Hematopoietic multipotent progenitor cell treated with erythropoietin and hydrocortisone succinate and interleukin-3 and kit ligand, for 17 days (in vitro differentiated cells): ENCODE measurements around the gene OSBPL6.

Experiments used
- DNase-seq: peaks from one replicate; pipeline ENCODE4 v3.0.0-alpha.2; 2015; ENCODE audit warnings: low spot score

The OSBPL6 gene

DNA sequence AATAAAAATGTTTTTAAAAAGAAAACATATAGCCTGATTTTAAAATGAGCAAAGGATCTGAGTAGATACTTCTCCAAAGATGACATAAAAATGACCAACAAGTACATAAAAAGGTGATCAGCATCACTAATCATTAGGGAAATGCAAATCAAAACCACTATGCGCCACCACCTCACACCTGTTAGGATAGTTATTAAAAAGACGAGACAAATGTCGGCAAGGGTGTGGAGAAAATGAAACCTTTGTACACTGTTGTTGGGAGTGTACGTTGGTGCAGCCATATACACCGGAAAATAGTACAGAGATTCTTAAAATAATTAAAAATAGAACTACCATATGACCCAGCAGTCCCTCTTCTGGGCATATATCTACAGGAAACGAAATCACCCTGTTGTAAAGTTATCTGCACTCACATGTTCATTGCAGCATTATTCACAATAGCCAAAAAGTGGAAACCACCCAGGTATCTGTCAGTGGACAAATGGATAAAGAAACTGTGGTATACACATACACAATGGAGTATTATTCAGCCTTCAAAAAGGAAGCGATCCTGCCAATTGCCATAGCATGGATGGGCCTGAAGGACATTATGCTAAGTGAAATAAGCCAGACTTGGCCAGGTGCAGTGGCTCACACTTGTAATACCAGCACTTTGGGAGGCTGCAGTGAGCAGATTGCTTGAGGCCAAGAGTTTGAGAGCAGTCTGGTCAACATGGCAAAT is 165.0 kb downstream of the OSBPL6 start:
- no peak for DNase-seq

DNA sequence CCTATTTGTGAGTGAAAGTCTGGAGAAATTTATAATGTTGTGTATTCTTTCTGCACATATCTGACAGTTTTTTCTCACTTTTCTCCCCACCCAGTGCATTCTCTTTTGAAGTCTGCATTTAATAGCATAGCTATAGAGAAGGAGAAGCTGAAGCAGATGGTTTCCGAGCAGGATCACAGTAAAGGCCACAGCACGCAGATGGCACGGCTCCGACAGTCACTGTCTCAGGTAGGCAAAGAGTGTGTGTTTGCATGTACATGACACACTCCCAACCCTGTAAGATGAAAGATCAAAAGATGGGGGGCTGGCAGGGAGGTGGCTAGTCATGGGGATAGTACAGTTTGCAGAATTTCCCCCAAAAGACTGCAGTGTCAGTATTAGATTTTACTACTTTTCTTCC is 167.3 kb downstream of the OSBPL6 start:
- no peak for DNase-seq

DNA sequence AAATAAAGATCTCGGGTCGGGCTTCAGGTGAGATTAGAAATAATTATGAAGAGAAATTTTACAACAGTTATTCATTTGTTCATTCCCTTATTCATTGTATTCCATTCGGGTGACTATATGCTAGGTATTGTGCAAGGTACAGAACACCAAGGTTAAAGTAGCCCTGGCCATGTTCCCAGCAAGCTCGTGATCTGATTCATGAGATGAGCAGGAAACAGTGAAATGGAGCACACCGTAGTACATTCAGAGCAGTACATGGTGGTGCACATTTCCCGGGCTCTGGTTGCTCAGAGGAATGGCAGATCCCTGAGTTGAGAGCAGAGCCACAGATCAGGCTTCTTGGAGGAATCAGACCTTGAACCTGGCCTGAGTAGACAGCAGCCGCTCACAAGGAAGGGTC is 168.9 kb downstream of the OSBPL6 start:
- DNase-seq = no peak

DNA sequence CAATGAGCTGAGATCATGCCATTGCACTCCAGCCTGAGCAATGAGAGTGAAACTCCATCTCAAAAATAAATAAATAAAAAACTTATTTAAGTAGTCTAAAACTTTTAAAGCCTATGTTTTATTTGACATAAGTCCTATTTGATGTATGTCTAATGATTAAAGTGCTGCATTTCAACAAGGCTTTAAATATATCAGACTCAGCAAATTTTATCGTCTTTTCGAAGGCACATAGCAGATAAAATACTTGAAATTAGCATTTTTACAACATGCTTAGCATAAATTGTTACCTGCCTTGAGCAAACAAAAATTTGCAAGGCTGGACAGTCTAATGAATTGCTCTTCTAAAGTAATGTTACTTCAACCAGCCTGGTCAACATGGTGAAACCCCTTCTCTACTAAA is 170.8 kb downstream of the OSBPL6 start:
- DNase-seq = no peak

DNA sequence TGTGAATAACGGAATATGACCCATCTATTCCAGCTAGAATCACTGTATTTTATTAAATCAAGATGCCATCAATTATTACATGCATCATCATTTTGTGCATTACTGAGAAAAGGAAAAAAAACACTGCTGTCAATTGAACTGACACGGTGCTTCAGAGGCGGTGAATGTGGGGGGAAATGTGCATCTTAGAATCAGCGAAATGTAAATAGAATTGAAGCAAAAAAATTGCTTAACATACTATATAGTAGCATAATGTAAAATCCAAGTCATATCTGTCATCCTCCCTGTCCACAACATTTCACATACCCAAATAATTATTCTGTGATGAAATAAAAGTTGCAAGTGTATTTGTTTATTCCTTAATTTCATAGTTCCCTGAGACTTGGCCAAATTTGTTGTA is 172.1 kb downstream of the OSBPL6 start:
- no peak for DNase-seq

DNA sequence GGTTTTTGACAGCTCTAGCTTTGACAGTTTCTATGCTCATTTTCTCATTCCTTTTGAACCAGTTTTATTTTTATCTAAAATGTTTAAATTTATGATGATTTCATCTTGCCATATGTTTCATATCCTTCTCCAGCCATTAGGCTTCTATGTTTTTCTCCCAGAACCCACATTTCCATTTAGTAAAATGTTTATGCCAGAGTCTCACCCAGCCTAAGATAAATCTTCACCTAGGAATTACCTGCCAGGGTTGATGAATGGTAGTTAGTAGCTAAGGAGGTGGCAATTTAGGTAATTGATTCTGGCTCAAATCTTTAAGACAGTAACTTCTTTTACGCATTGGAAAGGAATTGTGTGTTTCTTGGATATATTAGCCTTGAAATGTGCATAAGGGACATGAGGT is 173.0 kb downstream of the OSBPL6 start:
- DNase-seq = no peak

DNA sequence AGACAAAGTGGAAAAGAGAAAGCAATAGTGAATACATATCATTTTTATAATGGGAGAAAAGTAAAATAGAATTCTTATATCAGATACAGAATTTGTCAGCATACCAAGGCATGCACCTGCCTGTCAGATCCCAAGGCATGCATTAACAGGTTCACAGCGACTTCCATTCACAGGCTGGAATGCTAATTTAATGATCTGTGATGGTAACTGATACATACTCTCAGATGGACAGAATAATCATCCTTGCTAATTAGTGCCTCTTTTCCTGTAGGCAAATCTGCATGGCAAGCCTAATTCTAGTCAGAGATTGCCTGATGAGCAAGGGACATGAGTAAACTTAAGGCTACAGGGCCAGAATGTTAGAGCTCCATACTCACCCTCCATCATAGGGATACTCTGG is 180.6 kb downstream of the OSBPL6 start:
- DNase-seq = no peak

DNA sequence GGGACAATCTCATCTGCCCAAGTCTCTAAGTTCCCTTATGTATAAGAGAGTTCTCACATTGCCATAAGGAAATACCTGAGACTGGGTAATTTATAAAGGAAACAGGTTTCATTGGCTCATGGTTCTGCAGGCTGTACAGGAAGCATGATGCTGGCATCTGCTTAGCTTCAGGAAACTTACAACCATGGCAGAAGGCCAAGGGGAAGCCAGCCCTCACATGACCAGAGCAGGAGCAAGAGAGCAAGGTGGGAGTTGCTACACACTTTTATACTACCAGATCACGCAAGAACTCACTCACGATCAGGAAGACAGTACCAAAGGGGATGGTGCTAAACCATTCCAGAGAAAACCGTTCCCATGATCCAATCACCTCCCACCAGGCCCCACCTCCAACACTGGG is 182.7 kb downstream of the OSBPL6 start:
- DNase-seq = no peak

DNA sequence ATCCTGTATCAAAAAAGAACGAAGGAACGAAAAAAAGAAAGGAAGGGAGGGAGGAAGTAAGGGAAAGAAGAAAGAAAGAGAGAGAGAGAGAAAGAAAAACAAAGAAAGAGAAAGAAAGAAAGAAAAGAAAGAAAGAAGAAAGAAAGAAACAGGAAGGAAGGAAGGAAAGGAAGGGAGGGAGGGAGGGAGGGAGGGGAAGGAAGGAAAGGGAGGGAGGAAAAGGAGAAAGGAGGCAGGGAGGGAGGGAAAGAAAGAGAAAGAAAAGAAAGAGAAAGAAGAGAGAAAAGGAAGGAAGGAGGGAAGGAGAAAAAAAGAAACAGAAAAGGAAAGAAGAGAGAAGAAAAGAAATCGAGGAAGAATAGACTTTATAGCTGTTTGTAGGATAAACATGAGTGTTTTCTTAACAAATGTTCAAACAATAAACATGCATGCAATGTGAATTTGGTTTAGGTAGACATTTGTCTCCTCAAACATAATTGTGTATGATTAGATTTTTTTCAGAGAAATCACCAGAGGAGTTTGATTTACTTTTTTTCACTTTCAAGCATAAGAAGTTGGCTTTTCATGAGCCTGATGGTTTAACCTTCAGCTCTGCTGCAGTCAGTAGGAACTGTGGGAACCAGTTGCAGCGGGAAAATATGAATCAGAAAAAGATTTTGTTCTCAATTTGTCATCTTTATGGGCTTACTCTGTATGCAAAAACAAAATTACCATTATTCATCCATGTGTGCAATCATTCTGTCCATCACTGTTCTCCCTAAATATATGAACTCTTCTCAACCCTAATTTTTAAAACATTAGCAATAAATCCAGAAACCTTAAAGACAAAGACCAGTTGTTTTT is 185.1 kb downstream of the OSBPL6 start:
- DNase-seq = no peak

DNA sequence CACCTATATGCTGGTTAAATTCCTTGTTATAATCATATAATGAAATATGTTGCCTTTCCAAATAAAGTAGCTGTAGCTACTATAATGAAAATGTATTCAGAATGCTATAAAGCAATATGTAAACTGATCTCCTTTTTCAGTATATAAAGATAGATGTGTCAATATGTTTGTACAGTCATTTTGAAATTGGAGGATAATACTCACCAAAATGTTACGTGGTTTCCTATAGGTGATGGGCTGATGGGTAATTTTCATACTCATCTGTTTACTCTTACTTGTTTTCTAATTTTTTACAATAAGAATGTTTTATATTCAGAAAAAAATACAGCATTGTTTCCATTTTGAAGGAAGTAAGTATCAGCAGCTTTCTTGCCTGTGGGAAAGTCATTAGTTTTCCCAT is 186.5 kb downstream of the OSBPL6 start:
- DNase-seq = no peak

DNA sequence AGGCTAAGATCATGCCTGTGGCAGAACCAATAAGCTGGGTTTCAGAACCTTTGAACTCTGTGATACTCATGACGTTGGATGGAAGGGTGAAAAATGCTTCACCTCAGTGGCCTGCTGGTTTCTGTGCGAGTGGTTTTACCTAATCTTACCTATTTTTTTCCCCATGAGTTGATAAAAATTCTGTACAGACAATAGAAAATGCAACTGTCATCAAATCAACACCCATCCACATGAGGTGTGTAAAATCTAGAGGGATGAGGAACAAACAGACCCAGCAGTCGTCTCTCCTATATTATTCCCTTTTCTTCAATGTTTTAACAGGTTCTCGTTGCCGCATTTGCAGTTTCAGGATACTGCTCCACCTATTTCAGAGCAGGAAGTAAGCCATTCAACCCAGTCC is 189.4 kb downstream of the OSBPL6 start:
- DNase-seq = no peak

DNA sequence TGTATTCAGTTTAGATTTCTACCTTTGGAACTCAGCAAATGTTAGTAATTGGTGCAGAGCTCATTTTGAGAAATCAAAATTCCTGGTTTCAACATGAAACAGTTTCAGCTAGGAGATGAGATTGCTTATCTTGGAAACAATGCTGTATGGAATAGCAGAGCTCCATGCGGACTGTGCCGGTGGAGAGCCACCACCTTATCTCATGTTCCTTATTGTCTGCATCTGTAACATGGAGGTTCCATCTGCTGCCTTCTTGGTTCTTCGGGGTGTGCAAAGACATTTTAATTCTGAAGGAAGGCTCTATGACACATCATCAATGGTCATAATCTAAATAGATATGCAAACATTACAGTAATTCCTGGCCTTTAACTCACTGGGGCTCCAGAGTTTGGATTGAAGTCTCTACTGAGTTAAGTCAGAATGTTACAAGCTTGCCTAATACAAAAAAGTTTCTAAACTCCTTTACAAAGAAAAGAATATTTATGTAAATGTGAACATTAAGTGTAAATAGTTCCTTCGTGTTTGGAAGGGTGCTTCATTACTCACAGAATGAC is 191.4 kb downstream of the OSBPL6 start:
- DNase-seq = no peak

DNA sequence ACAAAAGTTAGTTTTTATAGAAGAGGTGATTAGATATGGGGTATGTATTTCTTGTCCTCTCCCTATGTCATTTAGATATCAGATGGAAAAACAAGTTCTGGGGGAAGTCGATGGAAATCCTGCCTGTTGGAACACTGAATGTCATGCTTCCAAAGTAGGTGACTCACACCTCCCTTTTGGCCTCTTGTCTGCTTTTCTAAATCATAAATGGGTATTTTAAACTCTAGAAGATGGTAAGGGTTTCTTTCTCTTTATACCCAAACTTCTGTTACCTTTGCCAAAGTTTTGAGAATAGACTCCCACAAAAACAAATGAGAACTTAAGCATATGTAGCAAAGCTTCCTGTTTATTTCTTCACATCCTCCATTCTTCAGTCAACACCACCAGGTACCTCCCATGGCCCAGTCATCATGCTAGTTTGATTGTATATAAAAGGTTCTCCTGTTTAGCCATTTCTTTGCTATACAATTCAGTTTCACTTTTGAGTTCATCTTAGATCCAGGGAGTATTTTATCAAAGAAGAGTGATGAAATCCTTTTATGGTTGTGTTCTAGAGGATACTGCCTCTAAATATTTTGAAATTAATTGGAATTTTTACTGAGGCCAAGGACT is 192.8 kb downstream of the OSBPL6 start:
- no peak for DNase-seq

DNA sequence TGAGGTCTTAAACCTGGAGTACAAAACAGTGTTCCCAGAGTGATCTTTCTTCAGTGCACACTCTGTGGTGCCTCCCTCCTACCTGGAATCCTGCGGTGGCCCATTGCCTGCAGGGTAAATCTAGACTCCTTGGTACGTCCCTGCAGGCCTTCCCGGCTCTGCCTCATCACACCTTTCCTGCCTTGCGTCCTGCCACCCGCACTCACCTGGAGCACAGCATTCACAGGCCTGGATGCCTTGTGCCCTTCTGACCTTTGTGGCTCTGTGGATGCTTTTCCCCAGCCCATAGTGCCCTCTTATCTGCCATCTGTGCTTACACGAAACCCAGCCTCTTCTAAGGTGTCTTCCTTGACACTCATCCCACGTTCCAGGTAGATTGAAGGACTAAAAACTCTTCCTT is 194.0 kb downstream of the OSBPL6 start:
- DNase-seq = no peak

DNA sequence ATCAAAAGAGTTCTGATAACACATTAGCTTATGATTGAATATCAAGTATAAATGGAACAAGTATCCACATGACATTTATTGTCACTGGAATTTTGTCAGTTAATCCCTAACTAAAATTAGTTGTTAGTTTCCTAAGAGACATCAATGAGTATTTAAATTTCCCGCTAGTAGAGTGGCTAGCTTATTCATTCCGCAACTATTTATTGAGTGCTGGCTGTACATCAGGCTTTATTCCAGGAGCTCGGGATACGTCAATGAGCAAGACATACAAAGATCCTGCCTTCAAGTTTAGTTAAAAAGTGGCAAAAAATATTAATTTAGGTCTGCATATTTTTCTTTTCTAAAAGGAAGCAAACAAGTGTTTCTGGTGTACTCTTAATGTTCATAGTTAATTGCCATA is 197.4 kb downstream of the OSBPL6 start:
- no peak for DNase-seq

DNA sequence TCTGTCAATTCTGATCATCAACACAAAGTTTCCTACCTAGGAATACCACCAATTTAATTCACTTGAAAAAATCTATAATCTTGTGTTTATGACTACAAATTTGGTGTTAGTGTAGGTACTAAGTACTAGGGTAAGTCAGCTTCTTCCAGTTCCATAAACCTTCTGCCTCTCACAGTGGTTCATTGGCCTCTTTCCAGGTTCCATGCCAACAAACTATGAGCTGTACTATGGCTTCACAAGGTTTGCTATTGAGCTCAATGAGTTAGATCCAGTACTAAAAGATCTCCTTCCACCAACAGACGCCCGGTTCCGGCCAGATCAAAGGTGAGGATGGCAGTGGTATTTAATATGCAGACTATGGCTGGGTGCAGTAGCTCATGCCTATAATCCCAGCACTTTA is 197.9 kb downstream of the OSBPL6 start:
- DNase-seq = no peak

DNA sequence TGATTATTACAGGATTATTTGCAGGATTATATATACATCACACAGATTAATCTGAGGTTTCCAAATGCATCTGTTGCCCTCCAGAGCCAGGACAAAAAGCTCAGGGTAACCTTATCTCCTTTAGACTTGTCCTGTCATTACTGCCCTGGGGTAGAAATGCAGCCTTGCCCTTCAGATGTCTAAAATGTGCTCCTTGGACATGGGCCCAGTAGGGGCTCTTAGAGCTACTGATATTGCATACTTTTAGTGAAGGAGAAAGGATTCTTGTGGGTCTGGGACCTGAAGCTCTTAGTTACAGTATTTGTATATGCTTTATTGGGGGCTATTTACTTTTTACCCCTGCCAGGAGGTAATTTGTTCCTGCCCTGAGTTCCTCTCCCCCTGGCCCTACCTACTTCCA is 200.5 kb downstream of the OSBPL6 start:
- DNase-seq = no peak

DNA sequence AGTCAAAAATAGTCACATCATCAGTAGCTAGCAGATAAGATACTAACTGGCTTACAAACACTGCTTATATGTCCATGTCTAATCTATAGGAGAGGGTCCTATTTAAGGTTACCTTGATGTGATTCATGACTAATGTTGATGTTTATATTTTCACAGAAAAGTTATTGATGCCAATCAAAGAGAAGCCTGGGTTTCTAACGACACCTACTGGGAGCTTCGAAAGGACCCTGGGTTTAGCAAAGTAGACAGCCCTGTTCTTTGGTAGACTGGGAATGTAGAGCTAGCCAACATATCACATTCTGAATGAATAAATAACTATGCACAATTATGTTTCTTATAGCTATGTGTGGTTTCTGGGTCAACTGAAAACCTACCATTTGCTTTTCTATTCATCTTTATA is 201.0 kb downstream of the OSBPL6 start:
- DNase-seq = no peak

DNA sequence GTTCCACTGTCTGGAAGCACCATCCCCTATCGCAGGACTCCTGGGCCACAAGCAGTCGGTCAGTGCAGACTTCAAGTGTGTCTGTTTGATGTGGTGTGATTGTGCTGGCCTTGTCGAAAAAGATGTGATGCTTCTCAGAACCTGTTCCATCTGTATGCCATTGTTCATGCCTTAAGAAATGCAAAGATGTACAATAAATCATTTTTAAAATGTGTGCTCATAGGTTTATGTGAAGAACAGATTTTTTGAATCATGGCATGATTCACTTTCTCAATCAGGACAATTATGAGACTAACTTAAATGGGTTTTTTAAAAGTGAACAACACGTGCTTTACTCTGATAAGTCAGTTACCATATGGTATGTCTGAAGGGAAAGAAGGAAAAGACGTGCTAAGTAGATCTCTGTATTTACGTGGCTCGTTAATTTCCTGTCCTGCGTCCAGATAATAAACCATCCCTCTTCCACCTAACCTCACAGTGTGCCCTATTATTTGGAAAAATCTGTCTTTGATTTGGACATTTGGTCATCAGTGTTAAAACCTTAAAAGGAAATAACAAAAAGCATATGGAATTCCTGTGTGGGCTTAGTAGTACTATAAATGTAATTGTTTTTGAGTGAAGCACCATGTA is 201.7 kb downstream of the OSBPL6 start:
- no peak for DNase-seq

DNA sequence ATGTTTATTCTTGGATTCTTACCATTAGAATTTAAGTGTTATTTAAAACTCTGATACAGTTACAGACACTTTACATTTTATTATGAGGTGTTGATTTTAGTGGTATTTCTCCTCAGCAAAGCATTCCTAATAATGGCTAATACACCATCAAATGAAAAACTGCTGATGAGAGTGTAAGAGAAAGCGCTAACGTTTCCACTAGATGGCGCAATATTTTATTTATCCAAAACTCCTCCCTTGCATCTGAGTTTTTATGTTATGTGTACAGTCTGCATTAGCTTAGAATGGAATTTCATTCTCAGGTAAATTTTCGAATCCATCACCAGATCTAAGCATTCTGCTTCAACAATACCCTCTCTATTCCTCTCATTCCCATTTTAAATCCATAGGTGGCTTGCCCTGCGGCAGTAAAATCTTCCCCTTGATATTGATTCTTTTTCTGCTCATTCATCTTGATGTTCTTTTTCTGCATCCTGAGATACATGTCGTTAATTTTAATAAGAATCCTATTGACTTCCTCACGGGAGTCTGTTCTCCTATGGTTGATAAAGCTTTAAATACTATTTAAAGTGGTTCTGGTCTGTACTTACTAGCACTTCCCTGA is 202.8 kb downstream of the OSBPL6 start:
- DNase-seq = peak; percentile 59

DNA sequence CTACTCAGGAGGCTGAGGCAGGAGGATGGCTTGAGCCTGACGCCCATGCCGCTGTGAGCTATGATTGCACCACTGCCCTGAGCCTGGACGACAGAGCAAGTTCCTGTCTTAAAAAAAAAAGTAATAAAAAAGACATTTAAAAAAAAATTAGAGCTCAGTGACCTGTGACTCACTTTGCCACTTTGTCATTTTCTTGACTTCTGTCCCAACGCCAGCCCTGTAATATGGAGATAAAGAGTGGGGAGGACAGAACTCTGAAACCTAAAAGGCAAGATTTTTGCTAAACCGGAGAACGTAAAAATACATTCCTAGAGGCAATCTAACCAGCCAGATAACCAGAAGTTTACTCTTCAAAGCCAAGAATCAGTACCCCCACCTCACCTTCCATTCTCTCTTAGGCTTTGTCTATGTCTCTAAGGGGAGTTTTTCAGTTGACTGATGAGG is 207.7 kb downstream of the OSBPL6 start:
- DNase-seq = no peak
